NOMO-1 (cell line): Measurements from ENCODE around the gene ZNF385D.

ENCODE experiments used
- DNase-seq, 2 experiments: peaks; one replicate each; lab custom pipeline; 2025; ENCODE audit not compliant: unreplicated experiment in 2 of 2; lab: John Stamatoyannopoulos, UW

The ZNF385D gene

DNA sequence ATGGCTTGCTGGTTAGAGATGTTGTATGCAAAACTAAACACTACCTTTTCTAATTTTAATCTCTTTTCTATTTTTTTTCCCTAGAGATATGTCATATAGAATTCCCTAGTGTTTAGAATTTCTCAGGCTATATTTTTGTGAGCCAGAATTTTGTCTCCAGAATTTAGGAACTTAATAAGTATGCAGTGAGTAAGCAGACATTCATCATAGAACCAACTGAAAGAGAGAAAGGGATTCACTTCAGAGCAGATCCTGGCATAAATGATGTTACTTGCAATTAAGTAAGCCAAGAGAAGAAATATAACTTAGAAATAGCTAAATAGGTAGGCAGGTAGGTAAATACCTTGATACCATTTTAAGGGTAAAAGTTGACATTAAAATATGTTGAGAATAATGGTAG is 288.9 kb downstream of the ZNF385D start:
- no peak for DNase-seq

DNA sequence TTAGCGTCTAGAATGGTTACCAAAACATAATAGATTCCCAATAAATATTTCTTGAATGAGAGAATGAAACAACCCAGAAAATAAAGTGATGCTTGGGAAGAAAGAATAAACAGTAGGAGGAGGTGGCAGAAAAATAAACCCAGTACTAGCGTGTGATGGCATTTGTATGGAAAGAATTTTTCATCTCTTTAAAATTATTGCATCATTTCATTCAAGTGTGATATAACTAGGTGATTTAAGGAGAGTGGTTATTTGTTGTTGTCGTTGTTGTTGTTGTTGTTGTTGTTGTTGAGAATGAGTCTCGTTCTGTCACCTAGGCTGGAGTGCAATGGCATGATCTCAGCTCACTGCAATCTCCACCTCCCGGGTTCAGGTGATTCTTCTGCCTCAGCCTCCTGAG is 293.9 kb downstream of the ZNF385D start:
- no peak for DNase-seq

DNA sequence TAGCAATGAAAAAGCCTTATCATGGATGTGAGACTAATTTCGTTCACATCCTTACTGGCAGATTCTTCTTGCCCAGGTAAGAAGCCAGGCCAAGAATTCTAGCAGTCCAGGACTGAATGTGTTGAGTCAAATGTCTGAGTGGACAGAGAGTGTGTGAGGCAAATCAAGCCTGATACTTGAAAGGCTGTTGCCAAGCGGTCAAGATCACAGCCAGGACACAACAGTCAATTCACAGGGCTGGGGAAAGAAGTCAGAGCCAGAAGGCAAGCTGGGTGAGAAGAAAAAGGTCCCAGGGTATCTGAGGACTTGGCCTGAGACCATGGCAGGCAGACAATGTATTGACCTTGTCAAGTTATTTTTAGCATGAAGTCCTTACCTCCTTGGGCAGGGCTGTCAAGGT is 301.3 kb downstream of the ZNF385D start:
- DNase-seq, result no peak

DNA sequence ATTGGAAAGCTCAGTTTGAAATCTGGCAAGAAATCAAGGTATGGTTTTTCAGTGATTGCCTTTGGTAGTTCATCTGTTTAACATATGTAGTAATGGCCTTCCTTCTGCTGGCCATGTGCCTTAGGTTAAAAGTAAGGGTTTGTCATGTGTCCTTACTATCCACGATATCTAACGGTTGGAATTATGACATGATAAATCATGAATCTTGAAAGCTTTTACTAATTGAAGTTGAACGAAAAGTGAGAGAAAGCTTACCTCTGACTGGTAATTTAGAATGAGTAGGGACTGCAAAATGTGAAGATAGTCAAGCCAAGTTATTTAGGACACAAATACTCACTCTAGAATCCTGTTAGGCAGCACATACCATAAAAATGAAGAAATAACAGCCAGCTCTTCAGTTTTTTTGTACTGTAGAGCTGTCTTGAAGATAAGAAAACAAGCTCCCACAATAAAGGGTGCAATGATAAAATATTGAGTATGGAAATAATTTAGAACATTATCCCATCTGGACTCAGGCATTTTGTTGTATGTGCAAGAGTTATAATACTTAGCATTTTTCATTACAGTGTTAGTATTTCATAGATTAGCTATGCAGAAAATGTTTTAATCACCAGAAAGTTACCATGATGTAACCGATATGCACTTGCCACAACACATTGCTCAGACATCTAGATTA is 303.4 kb downstream of the ZNF385D start:
- no peak for DNase-seq

DNA sequence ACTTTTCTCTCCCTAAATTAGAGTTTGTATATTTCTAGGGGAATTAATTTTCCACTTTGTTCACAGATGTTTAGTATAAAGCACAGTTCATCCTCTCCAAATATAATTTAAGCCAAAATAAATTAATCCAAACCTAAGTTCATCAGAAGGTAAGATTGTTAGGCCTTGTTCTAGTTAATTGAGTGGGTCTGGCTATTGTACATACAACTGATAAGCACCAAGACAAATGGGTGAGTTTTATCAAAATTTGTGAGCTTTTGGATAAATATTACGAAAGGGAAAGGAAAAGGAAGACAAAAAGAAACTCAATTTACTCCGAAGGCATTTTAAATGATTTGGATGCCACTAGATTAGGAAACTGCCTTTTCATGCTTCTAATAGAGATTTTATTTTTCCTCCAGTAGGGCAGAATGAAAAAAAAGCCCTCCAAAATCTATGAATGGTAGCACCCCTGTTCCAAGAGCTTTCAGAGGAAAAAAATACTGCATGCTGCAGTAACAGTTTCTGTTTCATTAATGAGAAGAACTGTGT is 304.0 kb downstream of the ZNF385D start:
- no peak for DNase-seq

DNA sequence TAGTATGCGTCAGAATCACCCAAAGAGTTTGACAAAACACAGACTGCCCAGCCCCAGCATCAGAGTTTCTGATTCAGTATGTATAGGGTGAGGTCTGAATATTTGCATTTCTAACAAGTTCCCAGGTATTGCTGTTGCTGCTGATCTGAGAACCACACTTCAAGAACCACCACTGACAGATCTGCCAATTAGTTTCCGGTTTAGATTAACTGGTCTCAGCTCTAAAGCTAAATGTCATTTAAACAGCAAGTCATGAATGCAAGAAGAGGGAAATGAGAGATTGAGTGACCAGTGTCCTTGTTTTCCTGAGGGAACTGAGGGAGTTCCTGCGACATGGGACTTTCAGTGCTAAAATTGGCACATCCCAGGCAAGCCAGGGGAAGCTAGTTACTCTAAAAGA is 305.0 kb downstream of the ZNF385D start:
- no peak for DNase-seq

DNA sequence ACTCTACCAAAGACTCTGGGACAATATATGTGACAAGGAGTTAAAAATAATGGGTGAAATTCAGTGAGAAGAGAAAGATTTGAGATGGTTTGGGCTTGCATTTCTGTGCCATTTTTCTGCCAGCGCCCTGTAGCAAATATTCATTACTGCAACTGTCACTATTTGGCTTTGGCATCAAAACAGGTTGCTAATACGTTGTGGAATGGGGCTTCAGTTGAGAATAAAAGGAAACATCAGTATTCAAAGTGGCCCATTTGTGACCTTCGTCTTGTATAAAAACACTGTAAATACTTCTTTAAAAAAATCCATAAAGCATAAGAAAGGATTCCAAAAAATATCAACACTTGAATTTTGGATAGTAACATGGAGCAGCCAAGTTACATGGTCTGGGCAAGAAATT is 309.2 kb downstream of the ZNF385D start:
- no peak for DNase-seq

DNA sequence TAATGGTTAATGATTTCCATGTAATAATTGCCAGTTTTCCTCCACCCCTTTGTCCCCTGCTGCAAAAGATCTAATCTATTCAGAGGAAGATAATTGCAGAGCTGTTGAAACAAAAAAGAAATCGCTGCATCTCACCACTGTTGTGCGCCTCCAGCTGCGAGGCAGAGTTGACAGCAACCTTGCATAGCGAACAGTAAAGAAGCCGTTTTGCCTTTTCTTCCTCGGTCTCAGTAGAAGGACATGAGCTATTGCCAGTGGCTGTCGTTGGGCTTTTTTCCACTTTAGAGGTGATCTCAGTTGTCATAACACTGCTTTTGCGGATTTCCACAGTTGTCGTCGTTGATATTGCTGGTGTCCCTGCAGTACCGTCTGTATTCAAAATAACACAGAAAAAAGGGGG is 314.2 kb downstream of the ZNF385D start:
- no peak for DNase-seq

DNA sequence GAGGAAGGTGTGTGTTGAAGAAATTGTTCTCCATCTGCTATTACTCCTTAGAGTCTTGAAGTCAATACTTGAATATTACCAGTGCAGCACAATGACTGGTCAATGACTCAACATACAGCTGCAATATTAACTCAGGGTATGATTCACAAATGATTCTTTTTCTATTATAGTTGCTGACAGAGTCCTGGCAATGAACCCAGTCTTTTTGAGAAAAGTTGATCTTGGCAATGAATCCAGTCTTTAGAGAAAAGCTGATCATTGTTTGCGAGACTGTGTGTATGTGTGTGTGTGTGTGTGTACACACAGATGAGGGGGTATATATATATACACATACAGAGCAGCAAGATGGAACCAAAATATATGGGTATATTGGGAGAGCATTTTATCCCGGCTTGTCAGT is 315.1 kb downstream of the ZNF385D start:
- DNase-seq, result no peak

DNA sequence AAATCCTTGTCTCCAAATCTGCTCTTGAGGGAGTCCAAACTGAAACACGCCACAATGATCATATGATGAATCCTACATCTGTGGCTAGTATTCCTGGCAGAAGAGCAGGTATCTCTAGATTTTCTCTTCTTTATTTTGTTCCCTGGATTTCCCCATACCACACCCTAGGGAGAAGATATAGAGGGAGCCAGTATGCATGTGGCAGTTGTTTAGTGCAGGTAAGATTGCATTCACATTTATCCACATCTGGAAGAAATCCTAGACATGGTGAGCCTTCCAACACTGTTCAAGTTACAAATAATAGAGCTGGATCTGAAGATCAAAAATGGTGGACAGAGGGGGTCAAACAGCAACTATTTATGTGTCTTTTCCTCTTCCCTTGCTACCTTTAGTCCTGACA is 316.7 kb downstream of the ZNF385D start:
- DNase-seq, result no peak

DNA sequence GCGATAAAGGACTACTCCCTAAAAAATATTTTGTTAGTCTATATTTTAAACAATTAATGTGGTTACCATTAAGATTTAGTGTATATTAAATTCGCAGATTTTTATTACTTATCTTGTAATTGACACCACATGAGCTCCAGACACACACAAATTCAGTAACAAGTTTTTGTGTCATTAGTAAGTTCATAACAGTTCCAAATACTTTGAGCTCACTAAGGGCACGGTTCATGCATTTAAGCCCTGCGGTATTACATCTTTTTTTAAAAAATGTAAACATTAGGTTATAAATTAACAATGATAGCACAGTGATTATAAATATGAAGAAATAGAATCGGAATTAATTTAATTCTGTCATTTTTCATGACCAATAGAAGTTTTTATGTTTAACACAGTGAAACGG is 317.3 kb downstream of the ZNF385D start:
- no peak for DNase-seq

DNA sequence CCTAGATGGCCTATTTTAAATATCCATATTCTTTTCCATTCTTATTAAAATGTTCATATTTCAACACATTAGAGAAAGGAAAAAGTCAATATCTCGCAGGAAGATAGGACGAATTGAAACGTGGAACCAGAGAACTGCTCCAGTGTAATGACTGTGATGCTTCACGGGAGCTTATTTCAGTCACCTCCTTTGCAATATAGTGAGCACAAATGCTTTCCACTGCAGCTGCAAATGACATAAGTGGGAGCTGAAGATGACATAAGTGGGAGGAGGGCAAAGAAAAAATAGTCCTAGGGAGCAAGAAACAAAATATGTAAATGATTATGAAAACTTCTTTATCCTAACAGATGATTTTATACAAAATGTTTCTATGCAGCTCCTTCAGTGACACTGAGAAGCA is 324.1 kb downstream of the ZNF385D start:
- DNase-seq, result no peak

DNA sequence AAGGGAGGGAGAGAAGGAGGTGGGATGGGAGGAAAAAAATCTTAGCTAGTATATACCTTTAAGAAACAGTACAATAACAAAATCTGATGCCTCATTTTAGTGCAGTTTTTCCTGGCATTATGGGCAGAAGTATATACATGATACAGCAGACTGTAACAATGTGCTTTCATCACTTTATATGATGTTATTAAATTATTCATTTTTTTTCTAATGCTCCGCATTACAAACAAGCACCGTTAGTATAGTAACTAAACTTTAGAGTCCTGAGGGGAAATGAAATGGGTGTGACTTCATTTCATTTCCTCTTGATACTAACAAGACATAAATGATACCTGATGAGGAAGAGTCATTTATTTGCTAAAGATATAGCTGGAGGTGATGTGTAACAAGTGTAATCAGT is 325.3 kb downstream of the ZNF385D start:
- no peak for DNase-seq

DNA sequence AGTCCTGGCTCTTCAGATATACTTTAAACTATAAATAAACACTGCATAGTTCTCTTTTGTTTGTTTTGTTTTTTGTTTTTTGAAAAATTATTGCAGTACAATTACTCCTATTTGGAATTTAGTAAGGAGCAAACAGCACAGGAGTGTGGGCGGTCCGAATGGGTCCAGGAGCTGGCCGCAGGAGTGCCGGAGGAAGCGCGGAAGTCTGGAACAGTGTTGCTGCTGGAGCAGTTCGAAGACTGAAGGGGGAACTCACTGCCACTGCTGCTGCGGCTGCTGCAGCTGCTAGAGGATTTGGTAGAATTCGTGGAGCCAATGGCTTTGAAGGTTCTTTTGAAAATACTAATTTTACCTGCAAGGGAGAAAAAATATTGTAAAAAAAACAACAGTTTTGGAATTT is 329.9 kb downstream of the ZNF385D start:
- no peak for DNase-seq

DNA sequence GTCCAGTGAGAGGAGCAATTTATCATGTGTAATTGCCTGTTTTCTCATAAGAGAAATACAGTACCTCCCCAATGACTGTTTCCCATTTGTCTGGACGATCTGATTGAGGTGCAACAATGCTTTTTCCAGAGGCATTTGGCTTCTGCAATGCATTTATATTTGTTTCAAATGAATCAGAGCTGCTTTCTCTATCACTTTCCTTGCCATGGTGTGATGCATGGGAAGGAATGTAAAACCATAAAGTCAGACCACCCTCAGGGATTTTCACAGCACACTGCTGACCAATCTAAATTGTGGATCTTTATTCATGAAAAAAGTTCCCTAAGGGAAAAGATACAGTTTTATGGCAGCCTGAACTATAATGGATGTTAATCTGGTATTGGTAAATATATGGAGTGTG is 333.0 kb downstream of the ZNF385D start:
- DNase-seq, result no peak

DNA sequence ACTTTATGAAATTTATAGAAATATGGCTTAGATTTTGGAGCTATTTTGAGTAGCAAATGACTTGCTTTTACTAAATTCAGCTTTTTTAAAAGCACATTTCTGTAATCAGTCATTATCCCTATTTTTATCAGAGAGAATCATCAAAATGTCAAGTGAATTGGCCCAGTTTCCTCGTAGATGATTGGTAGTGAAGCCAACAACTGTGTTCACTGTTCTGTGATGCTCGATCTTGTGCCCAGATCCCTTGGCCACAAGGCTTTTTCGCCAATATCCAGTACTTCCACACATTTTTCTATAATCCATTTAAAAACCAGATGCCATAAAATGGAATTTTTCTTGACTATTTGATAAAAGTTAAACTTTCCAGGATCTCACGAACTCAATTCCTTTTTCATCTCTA is 336.5 kb downstream of the ZNF385D start:
- no peak for DNase-seq

DNA sequence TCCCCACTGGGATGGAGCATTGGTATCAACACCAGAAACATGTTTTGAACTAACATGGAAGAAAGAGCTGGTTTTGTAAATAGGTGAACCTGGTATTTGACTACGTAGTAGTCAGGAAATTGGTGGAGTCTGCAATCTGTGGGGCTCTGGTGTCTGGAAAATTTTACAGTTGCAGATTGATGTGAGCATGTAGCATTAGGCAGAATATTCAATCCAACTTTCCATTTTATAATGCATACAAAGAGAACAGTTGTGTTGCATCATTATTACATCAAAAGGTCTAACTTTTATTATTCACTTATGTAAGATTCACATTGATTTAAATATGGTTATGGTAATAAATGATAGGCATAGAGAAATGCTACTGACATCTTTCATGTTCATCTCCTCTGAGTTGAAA is 340.0 kb downstream of the ZNF385D start:
- DNase-seq, result no peak

DNA sequence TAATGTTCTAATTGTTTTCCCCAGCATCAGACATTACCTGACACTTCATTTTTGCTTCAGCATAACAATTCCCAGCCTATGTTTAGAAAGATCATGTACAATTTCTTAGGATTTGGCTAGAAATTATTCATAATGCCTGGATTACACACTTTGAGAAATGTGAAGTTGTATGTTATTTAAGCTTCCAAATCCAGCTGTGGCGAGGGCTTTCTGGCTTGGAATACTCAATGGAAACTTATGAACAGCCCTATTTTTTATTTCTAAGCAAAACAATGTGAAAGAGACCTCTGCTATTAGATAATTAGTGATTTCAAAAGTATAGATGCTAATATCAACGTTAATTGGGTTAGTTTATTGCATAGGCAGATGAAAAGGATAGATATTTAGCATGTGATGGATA is 341.6 kb downstream of the ZNF385D start:
- DNase-seq, result no peak

DNA sequence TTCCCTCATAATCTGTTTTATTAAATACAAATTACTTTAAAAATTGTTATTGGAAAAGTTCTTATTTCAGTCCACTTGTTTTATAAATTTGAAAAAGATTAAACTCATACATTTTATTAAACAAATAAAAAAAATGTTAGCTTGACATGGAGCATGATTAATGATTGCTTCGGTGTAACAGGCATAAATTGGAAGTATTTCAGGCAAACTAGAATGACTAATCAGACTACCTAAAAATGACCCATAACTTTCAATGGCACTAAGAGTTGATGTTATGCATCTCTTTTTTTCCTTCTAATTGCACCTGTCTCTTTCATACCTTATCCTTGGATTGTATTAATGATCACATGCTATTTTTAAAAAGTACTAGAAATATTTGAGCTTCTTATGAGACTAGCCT is 343.3 kb downstream of the ZNF385D start:
- DNase-seq, result no peak

DNA sequence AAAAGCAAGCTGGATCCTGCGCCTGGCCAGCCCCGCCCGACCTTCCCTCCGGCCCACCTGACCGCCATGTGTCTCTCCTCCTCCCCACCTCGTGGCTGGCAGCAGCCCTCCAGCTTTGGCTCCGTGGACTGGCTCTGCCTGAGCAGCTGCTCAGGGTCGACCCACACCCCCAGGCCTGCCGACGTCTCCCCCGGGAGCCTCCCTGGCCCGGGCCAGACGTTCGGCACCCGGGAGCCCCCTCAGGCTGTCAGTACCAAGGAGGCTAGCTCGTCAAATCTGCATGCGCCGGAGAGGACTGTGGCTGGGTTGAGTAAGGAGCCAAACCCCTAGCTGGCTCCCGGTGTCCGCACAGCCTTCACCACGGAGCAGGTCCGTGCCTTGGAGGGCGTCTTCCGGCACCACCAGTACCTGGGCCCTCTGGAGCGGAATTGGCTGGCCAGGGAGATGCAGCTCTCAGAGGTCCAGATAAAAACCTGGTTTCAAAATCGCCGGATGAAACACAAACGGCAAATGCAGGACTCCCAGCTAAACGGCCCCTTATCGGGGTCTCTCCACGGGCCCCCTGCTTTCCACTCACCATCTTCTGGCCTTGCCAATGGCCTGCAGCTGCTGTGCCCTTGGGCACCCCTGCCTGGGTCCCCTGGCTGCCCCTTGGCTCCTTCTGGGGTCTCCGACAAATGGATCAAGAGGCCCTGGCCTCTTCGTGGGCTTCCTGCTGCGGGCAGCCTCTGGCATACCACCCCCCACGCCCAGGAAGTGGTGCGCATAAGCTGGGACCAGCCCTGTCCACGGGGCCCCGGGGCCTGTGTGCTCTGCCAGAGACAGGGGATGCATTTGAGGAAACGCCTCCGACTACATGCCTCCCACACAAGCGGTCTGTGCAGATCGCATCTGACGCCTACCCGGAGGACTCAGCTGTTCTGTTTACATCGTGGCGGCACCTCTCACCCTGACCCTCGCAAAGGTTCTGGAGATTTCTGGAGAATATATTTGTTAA is 345.0 kb downstream of the ZNF385D start:
- DNase-seq, result no peak

DNA sequence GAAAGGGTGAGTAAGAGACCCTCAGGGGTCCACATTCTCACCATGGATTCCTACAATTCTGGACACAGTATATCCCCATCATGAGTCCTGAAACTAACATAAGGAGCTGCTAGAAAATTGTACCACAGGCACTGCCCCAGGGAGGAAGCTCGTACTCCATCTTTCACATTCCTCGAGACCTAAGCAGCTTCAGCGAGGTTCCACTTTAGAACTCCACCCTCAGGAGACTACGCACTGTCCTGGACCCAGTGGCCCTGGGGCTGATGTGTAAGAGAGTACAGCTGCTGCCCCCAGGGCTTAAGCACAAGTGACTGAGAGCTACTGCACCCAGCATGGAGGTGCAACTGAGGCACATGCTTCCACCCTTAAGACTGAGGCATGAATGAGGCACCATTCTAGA is 352.5 kb downstream of the ZNF385D start:
- DNase-seq, result no peak
